Mesothelial cell of epicardium (in vitro differentiated cells): ENCODE measurements around the gene NME4. TPM values are rescaled to one million over a fixed set of nuclear protein-coding genes. Genes with fewer than 3 reads are reported as not detected.
"Not testable (repeated sequence)": the region's sequence is repeated elsewhere in the genome, so short reads cannot be mapped to it uniquely, and the experiment has no call there.

Experiments
- DNase-seq, 2 experiments: peaks; one replicate each; pipeline ENCODE4 v3.0.0; 2021; ENCODE audit warnings: low spot score in 2 of 2; ENCODE audit not compliant: unreplicated experiment in 2 of 2
- H3K27ac Mint-ChIP-seq: 2 replicates; pipeline ENCODE4 v1.8.0; 2021; ENCODE audit warnings: mixed read lengths
- H3K27me3 Mint-ChIP-seq: 2 replicates; pipeline ENCODE4 v1.8.0; 2021; ENCODE audit warnings: low read depth, mixed read lengths
- H3K36me3 Mint-ChIP-seq: 2 replicates; pipeline ENCODE4 v1.8.0; 2021; ENCODE audit warnings: mixed read lengths
- H3K4me1 Mint-ChIP-seq: 2 replicates; pipeline ENCODE4 v1.8.0; 2021; ENCODE audit warnings: mixed read lengths
- H3K4me3 Mint-ChIP-seq: 2 replicates; pipeline ENCODE4 v1.8.0; 2021; ENCODE audit warnings: mild to moderate bottlenecking, moderate library complexity, mixed read lengths
- H3K9me3 Mint-ChIP-seq: 2 replicates; pipeline ENCODE4 v1.8.0; 2021; ENCODE audit warnings: mixed read lengths
- CTCF ChIP-seq: fragments of 200-600 bp; sonication (generic); IDR thresholded peaks from one replicate; pipeline ENCODE4 v1.5.0; 2021; ENCODE audit warnings: antibody characterized with exemption; ENCODE audit not compliant: unreplicated experiment
- total RNA-seq: library from RNA; stranded (reverse); gene quantifications from 3 replicates; pipeline ENCODE4 v1.2.1, GENCODE V29; 2021

The NME4 gene
- total RNA-seq, 1 donor from 2014 or later = 252 TPM

DNA sequence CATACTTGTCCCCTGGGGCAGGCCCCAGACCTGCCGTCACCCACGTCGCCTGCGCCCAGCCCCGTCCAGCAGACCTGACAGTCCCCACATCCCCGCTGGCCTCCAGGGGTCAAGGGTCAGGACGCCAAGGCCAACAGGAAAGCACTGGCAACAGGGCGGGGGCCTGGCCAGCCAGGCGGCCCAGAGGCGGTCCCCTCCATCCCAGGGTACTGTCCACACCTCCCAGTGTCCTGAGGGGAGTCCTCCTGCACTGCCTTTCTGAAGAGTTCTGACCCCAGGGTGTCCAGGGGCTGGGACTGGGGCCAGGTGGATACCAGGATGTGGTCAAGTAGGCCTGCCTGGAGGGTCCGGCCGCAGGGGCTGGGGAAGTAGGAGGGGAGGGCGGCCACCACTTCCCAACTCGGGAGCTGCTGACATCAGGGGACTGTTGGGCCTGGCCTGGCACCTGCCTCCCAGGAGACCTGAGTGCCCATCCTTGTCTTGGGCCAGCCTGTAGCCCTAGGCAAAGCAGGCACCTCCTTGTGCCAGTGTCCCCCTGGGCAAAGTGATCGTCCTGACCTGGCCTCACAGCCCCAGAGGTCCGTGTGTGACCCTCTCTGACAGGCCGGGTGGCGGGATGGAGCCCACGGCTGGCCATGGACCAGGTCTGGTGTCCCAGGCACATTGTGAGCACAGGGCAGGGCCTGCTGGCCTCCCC is 37.8 kb upstream of the NME4 start:
- Mint-ChIP-seq H3K9me3 (no peaks in the 10 kb centered on the region), H3K27me3 (peaks cover 2% of the 10 kb centered on the region), H3K36me3 (no peaks in the 10 kb centered on the region), H3K27ac (no peak overlapping the region), H3K4me1 (peaks cover 4% of the 10 kb centered on the region), H3K4me3 (no peak overlapping the region)
- no peak for DNase-seq
- no peak for TF ChIP-seq CTCF

DNA sequence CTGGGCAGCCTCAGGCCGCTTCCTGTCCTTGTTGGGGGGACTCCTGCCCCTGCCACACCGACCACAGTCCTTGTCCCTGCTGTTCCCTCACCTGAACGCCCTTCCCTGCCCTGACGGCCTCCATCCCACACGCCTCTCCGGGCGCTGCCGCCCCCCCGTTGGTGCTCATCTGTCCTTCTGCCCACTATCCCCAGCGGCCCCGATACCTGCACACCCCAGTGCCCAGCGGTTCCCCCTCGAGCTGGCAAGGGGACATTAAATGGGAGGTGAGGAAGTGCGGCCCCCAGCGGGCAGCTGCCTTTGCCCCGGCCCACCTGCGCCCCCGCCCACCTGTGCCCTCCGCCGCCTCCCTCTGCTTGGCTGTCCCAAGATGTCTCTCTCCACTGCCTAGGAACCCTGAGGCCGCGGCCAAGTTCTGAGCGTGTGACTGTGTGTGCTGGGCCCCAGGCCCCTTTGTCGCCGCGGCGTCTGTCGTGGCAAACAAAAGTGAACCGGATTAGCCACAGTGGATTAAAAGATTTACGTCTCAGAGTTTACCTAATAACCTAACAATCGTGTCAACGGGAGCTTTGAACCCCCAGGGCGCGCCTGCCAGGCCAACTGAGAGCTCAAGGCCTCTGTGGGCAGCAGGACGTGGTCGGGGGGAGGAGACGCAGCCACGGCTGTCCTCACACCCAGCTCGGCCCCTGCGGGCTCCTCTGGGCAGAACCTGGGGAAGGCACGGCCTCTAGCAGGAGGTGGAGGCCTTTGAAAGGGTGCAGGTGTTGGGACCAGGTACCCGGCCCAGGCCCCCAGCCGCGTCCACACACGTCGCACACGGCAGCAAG is 36.9 kb upstream of the NME4 start:
- H3K27me3 Mint-ChIP-seq = peaks cover 2% of the 10 kb centered on the region
- no peaks in the 10 kb centered on the region for H3K9me3 Mint-ChIP-seq
- no peak overlapping the region for H3K4me3 Mint-ChIP-seq
- no peak overlapping the region for H3K27ac Mint-ChIP-seq
- peaks cover 4% of the 10 kb centered on the region for H3K4me1 Mint-ChIP-seq
- no peak for DNase-seq
- no peak for TF ChIP-seq CTCF
- H3K36me3 Mint-ChIP-seq = no peaks in the 10 kb centered on the region

GRCh38 chr16:360698-361336 is 36.2 kb upstream of the NME4 start:
- no peak overlapping the region for H3K27ac Mint-ChIP-seq
- no peak overlapping the region for H3K4me3 Mint-ChIP-seq
- peaks cover 4% of the 10 kb centered on the region for H3K4me1 Mint-ChIP-seq
- no peaks in the 10 kb centered on the region for H3K36me3 Mint-ChIP-seq
- DNase-seq = no peak
- peaks cover 2% of the 10 kb centered on the region for H3K27me3 Mint-ChIP-seq
- no peaks in the 10 kb centered on the region for H3K9me3 Mint-ChIP-seq
- TF ChIP-seq CTCF = no peak

GRCh38 chr16:361341-361871 is 35.6 kb upstream of the NME4 start:
- H3K27me3 Mint-ChIP-seq = peaks cover 2% of the 10 kb centered on the region
- no peak overlapping the region for H3K4me3 Mint-ChIP-seq
- no peak overlapping the region for H3K27ac Mint-ChIP-seq
- H3K4me1 Mint-ChIP-seq = peaks cover 4% of the 10 kb centered on the region
- no peak for DNase-seq
- H3K36me3 Mint-ChIP-seq = no peaks in the 10 kb centered on the region
- no peak for TF ChIP-seq CTCF
- H3K9me3 Mint-ChIP-seq = no peaks in the 10 kb centered on the region

DNA sequence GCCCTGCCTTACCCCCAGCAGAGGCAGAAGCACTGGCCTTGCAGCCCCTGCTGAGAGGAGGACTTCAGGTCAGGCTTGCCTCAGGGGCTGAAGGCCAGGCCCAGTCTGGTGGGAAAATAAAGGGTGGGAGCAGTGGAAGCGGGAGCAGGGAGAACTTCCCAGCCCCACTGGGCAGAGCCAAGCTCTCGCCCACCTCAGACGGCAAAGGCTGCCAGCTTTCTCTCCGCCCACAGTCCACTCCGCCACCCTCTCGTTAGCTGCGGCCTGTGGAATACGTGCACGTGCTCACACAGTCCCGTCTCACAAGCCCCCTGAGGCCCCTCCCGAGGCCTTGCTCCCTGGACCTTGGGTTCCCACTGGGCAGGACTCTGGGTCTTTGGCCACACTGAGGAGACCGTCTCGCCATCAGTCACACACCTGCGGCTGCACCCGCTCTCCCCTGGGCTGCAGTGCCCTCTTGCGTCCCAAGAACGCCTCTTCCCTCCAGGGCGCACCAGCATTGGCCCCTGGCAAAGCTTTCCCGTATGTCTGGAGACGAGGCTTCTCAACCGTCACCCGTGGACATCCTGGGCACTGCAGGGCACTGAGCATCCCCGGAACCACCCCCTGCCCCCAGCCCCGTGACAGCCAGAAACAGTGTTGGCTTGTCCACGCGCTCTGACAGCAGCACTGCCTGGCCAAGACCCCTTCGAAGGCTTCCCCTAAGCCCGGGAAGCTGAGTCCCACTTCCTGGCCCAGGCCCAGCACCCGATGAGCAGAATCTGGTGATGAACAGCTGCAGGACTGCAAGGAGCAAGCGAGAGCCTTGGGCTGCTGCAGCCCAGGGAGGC is 34.9 kb upstream of the NME4 start:
- peaks cover 2% of the 10 kb centered on the region for H3K27me3 Mint-ChIP-seq
- no peak overlapping the region for H3K27ac Mint-ChIP-seq
- DNase-seq = peak in 1 of 2 experiments; percentile 76
- TF ChIP-seq CTCF = peak; percentile 25
- H3K9me3 Mint-ChIP-seq = no peaks in the 10 kb centered on the region
- peaks cover 1% of the 10 kb centered on the region for H3K36me3 Mint-ChIP-seq
- peaks cover 4% of the 10 kb centered on the region for H3K4me1 Mint-ChIP-seq
- no peak overlapping the region for H3K4me3 Mint-ChIP-seq

- not testable (repeated sequence) for H3K27ac Mint-ChIP-seq, DNase-seq, H3K36me3 Mint-ChIP-seq, H3K27me3 Mint-ChIP-seq, H3K9me3 Mint-ChIP-seq, H3K4me3 Mint-ChIP-seq, H3K4me1 Mint-ChIP-seq
Measured at GRCh38 chr16:362702-362999, 34.3 kb upstream of the NME4 start.
